Thymus (tissue), 11 donors: Measurements from ENCODE around the gene RERE. TPM values are rescaled to one million over a fixed set of nuclear protein-coding genes. Genes with fewer than 3 reads are reported as not detected.

Source experiments
- DNase-seq, 9 donors: peaks; one replicate each; pipeline ENCODE4 v3.0.0-alpha.2; 2013; ENCODE audit warnings: low spot score in 9 of 9, low read depth in 6 of 9, missing footprints in 1 of 9
- H3K27ac ChIP-seq, 2 donors: one replicate each; pipeline ENCODE4 v1.5.1; 2013; ENCODE audit warnings: control low read depth in 1 of 2, low read depth in 1 of 2, low read length in 1 of 2, mild to moderate bottlenecking in 1 of 2, moderate library complexity in 1 of 2
- H3K27me3 ChIP-seq, 2 donors: one replicate each; pipeline ENCODE4 v1.5.1; 2013; ENCODE audit warnings: low read length in 1 of 2; ENCODE audit not compliant: control insufficient read depth in 2 of 2, insufficient read depth in 1 of 2
- H3K36me3 ChIP-seq, 2 donors: one replicate each; pipeline ENCODE4 v1.5.1; 2013; ENCODE audit warnings: low read length in 1 of 2, mild to moderate bottlenecking in 1 of 2, moderate library complexity in 1 of 2; ENCODE audit not compliant: control insufficient read depth in 2 of 2, insufficient read depth in 2 of 2
- H3K4me1 ChIP-seq, 2 donors: one replicate each; pipeline ENCODE4 v1.5.1; 2013; ENCODE audit warnings: low read length in 2 of 2; ENCODE audit not compliant: control insufficient read depth in 2 of 2, insufficient read depth in 2 of 2
- H3K4me3 ChIP-seq, 2 donors: one replicate each; pipeline ENCODE4 v1.5.1; 2013; ENCODE audit warnings: low read length in 2 of 2, control low read depth in 1 of 2, mild to moderate bottlenecking in 1 of 2
- H3K9me3 ChIP-seq, 2 donors: one replicate each; pipeline ENCODE4 v1.5.1; 2013; ENCODE audit warnings: low read length in 1 of 2, mild to moderate bottlenecking in 1 of 2; ENCODE audit not compliant: control insufficient read depth in 2 of 2, insufficient read depth in 1 of 2
- WGBS: extraction: QIAGEN DNeasy Blood & Tissue Kit; methylation state at CpG from one replicate; pipeline ENCODE4 v1.1.7; 2013; 5-methylcytosine and 5-hydroxymethylcytosine counted together
- polyA plus RNA-seq: library from polyadenylated mRNA; stranded (reverse); fragments of 200-250 nt; gene quantifications from one replicate; pipeline ENCODE4 v1.2.3, GENCODE V29; 2013
- total RNA-seq: library from RNA; stranded (reverse); fragments of 120-200 nt; gene quantifications from one replicate; pipeline ENCODE4 v1.2.4, GENCODE V29; 2013
- donor health status: healthy.

RERE gene
- total and polyA plus RNA-seq, 2 donors, result 22.9 to 37.7 TPM

DNA sequence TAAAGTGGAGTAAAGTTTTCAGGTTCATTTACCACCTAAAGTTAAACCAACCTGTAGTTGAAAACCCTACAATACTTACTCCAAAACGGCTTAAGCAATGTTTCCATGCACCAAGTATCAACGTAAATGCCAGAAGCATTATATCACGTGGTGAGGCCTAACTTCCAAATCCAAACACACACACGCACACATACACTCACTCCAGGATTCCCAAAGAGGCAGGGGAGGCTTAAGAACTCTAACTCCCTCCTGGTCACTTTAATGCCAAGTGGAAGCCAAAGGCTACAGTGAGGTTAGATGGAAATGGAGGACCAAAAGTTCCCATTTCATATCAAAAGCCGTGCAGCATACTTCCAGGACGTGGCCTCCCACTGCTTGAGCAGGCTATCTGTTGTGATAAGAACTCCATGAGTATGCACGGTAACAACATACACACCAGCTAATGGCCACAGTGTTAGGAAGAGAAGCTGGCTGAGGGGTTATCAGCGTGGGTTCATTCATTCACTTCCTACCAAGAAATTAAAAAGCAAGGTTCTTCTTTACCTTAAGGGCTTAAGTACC, 275.4 kb downstream of the RERE start:
- Histone ChIP-seq H3K4me3 (no peak overlapping the region), H3K27me3 (no peaks in the 10 kb centered on the region), H3K4me1 (peaks cover 0 to 3% of the 10 kb centered on the region in 2 donors), H3K27ac (no peak overlapping the region), H3K9me3 (no peaks in the 10 kb centered on the region), H3K36me3 (peaks cover 2 to 11% of the 10 kb centered on the region in 2 donors)
- WGBS, result 97% methylated on average over 8 of the region's 8 CpGs
- DNase-seq, result no peak

DNA sequence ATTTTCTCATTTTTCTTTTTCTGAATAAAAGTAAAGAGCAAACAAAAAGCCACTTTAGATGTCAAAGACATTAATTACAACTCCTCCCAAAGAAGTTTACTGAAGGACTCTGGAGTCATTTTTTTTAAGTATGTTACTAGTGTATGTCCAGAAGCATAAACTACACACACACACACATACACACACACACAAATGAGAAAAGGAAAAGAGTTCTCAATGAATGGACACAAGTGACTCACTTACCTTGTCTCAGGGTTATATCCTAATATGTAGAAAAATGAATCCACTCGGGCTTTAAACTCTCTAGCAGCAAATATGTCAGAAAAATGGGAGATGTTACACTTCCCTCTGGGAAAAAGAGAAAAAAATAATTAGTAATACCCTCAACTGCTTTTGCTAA, 276.5 kb downstream of the RERE start:
- 100% methylated on average over 1 of the region's 1 CpG for WGBS
- H3K4me1 ChIP-seq, result peaks cover 0 to 3% of the 10 kb centered on the region in 2 donors

DNA sequence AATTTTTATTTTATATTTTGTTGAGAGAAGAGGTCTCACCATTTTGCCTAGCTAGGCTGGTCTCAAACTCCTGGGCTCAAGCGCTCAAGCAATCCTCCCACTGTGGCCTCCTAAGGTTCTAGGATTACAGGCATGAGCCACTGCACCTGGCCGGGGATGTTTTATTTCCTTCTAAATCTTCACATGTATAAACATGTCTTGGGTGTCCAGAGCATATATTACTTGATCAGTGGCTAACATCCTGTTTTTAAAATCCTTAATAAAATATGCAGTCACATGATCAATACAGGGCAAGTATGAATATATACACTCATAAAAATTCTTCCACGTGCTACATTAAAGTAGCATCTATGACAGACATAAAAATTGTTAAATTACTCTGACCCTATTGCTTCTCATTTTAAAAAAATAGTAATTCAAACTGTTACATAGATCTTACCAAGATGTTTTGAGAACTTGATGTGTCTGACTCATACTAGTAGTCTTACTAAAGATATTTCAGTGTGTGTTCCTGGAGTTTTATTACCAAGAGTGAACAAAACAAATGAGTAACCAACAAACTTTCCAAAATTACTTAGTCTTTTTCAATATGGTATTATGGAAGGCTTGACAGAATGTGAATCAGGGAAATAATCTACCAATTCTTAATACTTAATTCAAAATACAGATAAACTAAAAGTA, 277.0 kb downstream of the RERE start:
- H3K36me3 ChIP-seq, result peaks cover 2 to 15% of the 10 kb centered on the region in 2 donors
- H3K27ac ChIP-seq, result no peak overlapping the region
- H3K9me3 ChIP-seq, result no peaks in the 10 kb centered on the region
- H3K4me1 ChIP-seq, result peaks cover 0 to 3% of the 10 kb centered on the region in 2 donors
- H3K27me3 ChIP-seq, result no peaks in the 10 kb centered on the region
- no peak overlapping the region for H3K4me3 ChIP-seq
- no peak for DNase-seq
- WGBS, result 82% methylated on average over 3 of the region's 3 CpGs

More for the DNA sequence above, 276.5 kb downstream of the RERE start:
- no peak overlapping the region for H3K4me3 ChIP-seq
- H3K27ac ChIP-seq, result no peak overlapping the region
- peaks cover 2 to 16% of the 10 kb centered on the region in 2 donors for H3K36me3 ChIP-seq
- no peaks in the 10 kb centered on the region for H3K9me3 ChIP-seq
- DNase-seq, result no peak
- no peaks in the 10 kb centered on the region for H3K27me3 ChIP-seq

DNA sequence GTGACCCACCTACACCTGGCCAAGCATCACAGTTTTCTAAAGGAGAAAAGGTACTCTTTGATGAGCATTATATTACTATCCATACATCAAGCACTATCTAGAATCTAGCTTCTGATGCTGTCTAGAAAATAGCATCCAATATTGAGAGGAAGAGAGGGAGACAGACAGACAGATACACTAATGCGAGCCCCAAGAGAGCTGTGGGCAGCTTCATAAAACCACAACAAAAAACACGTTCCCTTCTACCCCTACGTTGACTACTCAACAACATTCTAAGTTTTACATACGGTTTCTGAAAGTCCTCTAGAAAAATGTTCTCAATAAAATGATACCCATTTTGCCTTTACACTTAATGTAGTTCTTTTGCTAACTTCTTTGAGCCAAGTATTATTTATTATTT, 277.8 kb downstream of the RERE start:
- H3K9me3 ChIP-seq, result no peaks in the 10 kb centered on the region
- peaks cover 0 to 3% of the 10 kb centered on the region in 2 donors for H3K4me1 ChIP-seq
- H3K36me3 ChIP-seq, result peaks cover 1 to 11% of the 10 kb centered on the region in 2 donors
- H3K27me3 ChIP-seq, result no peaks in the 10 kb centered on the region
- no peak overlapping the region for H3K27ac ChIP-seq
- WGBS, result 30% methylated on average over 4 of the region's 4 CpGs
- H3K4me3 ChIP-seq, result no peak overlapping the region
- DNase-seq, result no peak

DNA sequence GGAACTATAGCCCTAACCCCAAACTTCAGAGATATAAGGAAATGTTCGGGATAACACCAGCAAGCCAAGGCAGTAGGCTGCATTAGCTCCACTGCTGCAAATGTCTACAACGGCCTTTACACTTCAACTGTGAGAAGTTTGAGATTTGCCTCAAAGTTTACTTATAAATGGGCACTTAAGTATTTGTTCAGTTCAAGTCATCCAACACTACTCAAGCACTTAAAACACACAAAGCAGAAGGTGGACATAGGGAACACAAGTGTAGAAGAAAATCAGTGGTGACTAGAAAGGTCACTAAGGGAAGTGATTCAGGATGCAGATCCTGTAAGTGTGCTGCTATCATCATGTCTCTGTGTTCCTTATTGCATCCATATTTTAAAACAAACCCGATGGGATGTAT, 278.9 kb downstream of the RERE start:
- Histone ChIP-seq H3K4me1 (peaks cover 0 to 3% of the 10 kb centered on the region in 2 donors), H3K36me3 (peaks cover 0 to 11% of the 10 kb centered on the region in 2 donors), H3K27ac (no peak overlapping the region), H3K9me3 (no peaks in the 10 kb centered on the region), H3K27me3 (no peaks in the 10 kb centered on the region), H3K4me3 (no peak overlapping the region)
- DNase-seq, result no peak
- WGBS, result 96% methylated on average over 3 of the region's 3 CpGs

DNA sequence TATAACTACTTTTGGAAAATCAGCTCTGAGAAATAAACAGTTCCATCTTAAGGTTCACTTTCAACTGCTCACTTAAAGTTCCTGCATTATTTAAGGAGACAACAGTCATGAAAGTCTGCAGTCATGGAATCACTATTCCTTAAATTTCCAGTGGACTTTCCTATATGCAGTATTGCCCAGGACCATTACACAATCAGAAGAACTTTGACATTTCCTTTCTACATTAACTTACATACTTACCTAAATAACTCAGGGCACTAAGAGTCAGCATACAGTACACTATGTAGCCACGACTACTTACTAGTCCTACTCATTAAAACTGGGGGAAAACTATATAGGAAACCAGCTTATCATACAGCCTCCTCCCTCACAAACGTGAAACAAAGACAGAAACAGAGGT, 279.4 kb downstream of the RERE start:
- no peak for DNase-seq
- Histone ChIP-seq H3K9me3 (no peaks in the 10 kb centered on the region), H3K4me1 (peaks cover 0 to 3% of the 10 kb centered on the region in 2 donors), H3K27me3 (no peaks in the 10 kb centered on the region), H3K4me3 (no peak overlapping the region), H3K27ac (no peak overlapping the region), H3K36me3 (peaks cover 0 to 11% of the 10 kb centered on the region in 2 donors)
- WGBS, result 93% methylated on average over 2 of the region's 2 CpGs

DNA sequence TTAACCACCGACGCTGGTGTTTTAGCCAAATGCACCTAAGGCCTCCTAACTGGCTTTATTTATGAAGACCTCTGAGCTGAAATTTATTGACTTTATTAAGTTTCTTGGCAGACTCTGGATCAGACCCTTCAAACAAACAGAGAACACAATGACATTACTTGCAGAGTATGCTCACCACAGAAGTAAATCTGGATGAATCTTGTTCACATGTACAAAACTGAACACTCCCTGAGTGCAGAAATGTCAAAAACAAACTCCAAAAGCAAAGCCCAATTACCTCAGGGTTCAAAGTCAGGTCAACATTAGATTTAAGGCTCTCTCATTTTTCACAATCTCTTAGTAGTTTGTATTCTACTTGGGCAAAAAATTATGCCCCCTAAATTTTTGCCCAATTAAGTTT, 280.9 kb downstream of the RERE start:
- H3K27me3 ChIP-seq, result no peaks in the 10 kb centered on the region
- no peak overlapping the region for H3K4me3 ChIP-seq
- DNase-seq, result no peak
- WGBS, result 98% methylated on average over 2 of the region's 2 CpGs
- H3K36me3 ChIP-seq, result peaks cover 0 to 11% of the 10 kb centered on the region in 2 donors
- H3K27ac ChIP-seq, result no peak overlapping the region
- H3K9me3 ChIP-seq, result no peaks in the 10 kb centered on the region
- peaks cover 0 to 3% of the 10 kb centered on the region in 2 donors for H3K4me1 ChIP-seq

DNA sequence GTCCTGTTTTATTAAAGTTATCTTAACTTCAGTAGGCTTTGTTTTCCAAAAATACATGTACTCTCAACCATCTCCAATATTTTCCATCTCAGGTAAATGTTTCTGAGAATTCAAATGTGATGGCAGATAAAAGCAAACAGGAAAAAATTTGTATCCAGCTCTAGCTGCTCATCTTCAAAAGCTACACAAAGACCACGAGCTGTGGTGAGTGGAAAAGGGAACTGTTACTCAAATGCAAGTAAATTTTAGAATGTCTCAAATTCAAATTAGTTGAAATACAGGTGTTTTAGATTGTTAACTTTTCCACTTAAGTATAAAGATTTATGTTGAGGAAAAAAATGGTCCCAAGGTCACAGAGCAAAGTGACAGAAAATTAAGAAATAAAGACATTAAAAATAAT, 283.5 kb downstream of the RERE start:
- 8% methylated on average over 1 of the region's 1 CpG for WGBS
- Histone ChIP-seq H3K36me3 (peaks cover 0 to 5% of the 10 kb centered on the region in 2 donors), H3K4me3 (no peak overlapping the region), H3K27me3 (no peaks in the 10 kb centered on the region), H3K27ac (no peak overlapping the region), H3K4me1 (no peaks in the 10 kb centered on the region), H3K9me3 (no peaks in the 10 kb centered on the region)
- no peak for DNase-seq

DNA sequence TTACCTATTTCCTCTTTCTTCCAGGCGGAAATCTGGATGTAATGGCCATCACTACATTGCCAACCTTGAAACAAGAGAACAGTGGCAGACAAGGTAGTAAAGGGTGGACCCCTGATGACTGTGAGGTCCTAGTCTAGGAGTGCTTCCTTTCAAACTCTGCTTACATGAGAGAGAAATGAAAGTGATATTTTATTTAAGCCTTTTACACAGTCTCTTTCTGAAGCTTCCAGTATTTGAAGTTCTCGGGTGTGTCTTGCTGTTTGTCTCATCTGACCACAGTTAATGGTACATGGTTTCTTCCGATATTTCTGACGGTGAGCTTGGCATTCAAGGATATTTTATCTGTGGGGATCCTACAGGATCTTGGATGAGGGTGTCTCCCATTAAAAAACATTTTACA, 284.3 kb downstream of the RERE start:
- no peaks in the 10 kb centered on the region for H3K9me3 ChIP-seq
- no peak for DNase-seq
- no peaks in the 10 kb centered on the region for H3K27me3 ChIP-seq
- no peaks in the 10 kb centered on the region for H3K4me1 ChIP-seq
- 70% methylated on average over 4 of the region's 4 CpGs for WGBS
- peak overlapping the region; percentile 15 to 49 for H3K27ac ChIP-seq
- peaks cover 0 to 5% of the 10 kb centered on the region in 2 donors for H3K36me3 ChIP-seq
- no peak overlapping the region for H3K4me3 ChIP-seq
